CD4-positive, alpha-beta T cell (primary cell): ENCODE data around the gene SNRNP70. TPM values are rescaled to one million over a fixed set of nuclear protein-coding genes. Genes with fewer than 3 reads are reported as not detected.
A peak's percentile ranks its signal among the peaks of the same experiment; 100 is the strongest.
"Not testable (repeated sequence)": the region's sequence is repeated elsewhere in the genome, so short reads cannot be mapped to it uniquely, and the experiment has no call there.

Experiments
- ATAC-seq: fragments of 200-7000 bp; cut with Tn5 transposase; one replicate; pipeline ENCODE4 v1.10.0; 2022; ENCODE audit warnings: mild to moderate bottlenecking; ENCODE audit not compliant: poor library complexity
- CTCF ChIA-PET: fragments of 350-600 bp; sonication (Branson Sonifier 250); formaldehyde crosslinking; loops from one replicate; lab custom pipeline; 2021; ENCODE audit warnings: antibody characterized with exemption, inconsistent platforms; lab: Charles Lee
- POLR2A ChIA-PET: fragments of 350-600 bp; sonication (Branson Sonifier 250); formaldehyde crosslinking; loops from one replicate; lab custom pipeline; 2021; ENCODE audit warnings: antibody characterized with exemption, inconsistent platforms; lab: Charles Lee
- DNase-seq, 14 experiments: peaks; one replicate each; pipeline ENCODE4 v3.0.0-alpha.2; 2013 to 2020; ENCODE audit warnings: mixed read lengths in 2 of 14
- H3K27ac ChIP-seq, 2 donors: one replicate each; pipeline versions ENCODE4 v1.5.1 to v1.7.0; 2013; ENCODE audit warnings: low read length in 2 of 2, low read depth in 1 of 2, mild to moderate bottlenecking in 1 of 2
- H3K27me3 ChIP-seq, 2 experiments: 1 replicate in 1 of 2; 2 replicates in 1 of 2; pipeline versions ENCODE4 v1.6.1 to v1.7.0; 2013; ENCODE audit warnings: low read length in 2 of 2, control low read depth in 1 of 2, mild to moderate bottlenecking in 1 of 2, moderate library complexity in 1 of 2; ENCODE audit not compliant: insufficient read depth in 2 of 2, control insufficient read depth in 1 of 2
- H3K36me3 ChIP-seq: one replicate; pipeline ENCODE4 v1.6.1; 2013; ENCODE audit warnings: low read length, control low read depth; ENCODE audit not compliant: insufficient read depth
- H3K4me1 ChIP-seq: one replicate; pipeline ENCODE4 v1.6.1; 2013; ENCODE audit warnings: low read length, control low read depth; ENCODE audit not compliant: insufficient read depth
- H3K4me3 ChIP-seq: one replicate; pipeline ENCODE4 v1.5.1; 2013; ENCODE audit warnings: mild to moderate bottlenecking, low read length, moderate library complexity
- H3K9me3 ChIP-seq, 2 experiments: 1 replicate in 1 of 2; 2 replicates in 1 of 2; pipeline versions ENCODE4 v1.6.1 to v1.7.0; 2013; ENCODE audit warnings: low read length in 2 of 2, mild to moderate bottlenecking in 2 of 2, control low read depth in 1 of 2, moderate library complexity in 1 of 2; ENCODE audit not compliant: control insufficient read depth in 1 of 2, insufficient read depth in 1 of 2
- H3K27ac Mint-ChIP-seq: one replicate; pipeline ENCODE4 v1.8.0; 2020; ENCODE audit warnings: mixed read lengths
- H3K27me3 Mint-ChIP-seq: one replicate; pipeline ENCODE4 v1.8.0; 2021; ENCODE audit warnings: mixed read lengths
- H3K36me3 Mint-ChIP-seq: one replicate; pipeline ENCODE4 v1.8.0; 2021; ENCODE audit warnings: low read depth, mixed read lengths
- H3K4me1 Mint-ChIP-seq: one replicate; pipeline ENCODE4 v1.8.0; 2021; ENCODE audit warnings: low read depth, mixed read lengths
- H3K4me3 Mint-ChIP-seq: one replicate; pipeline ENCODE4 v1.8.0; 2020; ENCODE audit warnings: mild to moderate bottlenecking, mixed read lengths
- H3K9me3 Mint-ChIP-seq: one replicate; pipeline ENCODE4 v1.8.0; 2020; ENCODE audit warnings: mixed read lengths
- intact Hi-C, 2 experiments: fragments of 100-400 bp; cut with DNase I in 1 of 2; cut with micrococcal nuclease in 1 of 2; formaldehyde crosslinking; loops; one replicate each; pipeline versions ENCODE4 v1.15.1 to v1.9.0; 2023 to 2025; cut with DNase I, micrococcal nuclease
- total RNA-seq, 174 experiments: library from RNA in 2 of 174; stranded (reverse) in 2 of 174; gene quantifications; one replicate each; pipeline ENCODE4 v1.2.3 and lab custom pipeline; 2021 to 2026
- TF ChIP-seq, protein P1 (sequence below): fragments of 200-600 bp; IDR thresholded peaks from one replicate; pipeline ENCODE4 v1.8.0; 2022; ENCODE audit warnings: antibody characterized with exemption, mild to moderate bottlenecking

Gene SNRNP70
- total RNA-seq, 2 experiments from 2014 or later: 375 to 397 TPM

DNA sequence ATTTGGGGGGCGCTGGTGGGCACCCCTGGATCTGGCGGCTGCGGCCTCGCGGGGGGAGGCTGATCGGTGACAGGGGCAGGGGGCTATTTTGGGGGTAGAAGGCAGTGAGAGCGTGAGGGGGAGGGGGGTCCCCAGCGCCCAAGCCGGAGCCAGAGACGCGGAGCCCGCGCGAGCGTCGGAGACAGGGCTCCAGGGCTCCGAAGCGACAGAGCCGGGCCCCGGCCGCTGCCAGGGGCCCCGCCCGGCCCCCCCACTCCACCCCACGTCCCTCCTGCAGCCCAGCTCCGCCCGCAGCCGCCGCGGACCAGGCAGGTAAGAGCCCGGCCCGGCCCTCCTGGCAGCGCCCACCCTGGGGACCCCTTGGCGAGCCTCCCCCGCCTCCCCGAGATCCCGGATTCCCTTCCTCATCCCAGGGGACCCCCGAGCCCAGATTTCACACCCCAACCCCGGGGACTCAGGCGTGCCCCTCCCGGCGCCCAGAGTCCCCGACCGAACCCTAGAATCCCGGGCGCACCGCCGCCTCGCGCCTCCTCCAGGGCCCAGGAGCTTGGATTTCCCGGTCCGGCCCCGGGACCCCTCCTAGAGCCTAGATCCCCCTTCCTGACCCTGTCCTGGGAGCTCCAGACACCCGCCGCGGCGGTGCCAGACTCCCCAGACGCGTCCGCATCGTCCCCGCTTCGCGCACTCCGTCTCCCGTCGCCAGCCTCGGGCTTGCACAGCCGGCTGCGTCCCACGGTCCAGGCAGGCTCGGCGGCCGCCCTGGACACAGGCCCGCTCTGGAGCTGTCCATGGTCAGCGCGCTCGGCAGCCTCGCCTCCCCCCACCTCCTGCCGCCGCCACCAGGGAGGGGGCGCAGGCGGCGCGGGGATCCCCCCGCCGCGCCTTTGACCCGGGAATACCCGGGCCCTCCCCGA is 34.4 kb downstream of the SNRNP70 start, which contains the start of gene PPFIA3:
Gene PPFIA3, plus strand, starts transcription at position 134 of the 914 bp plus-strand sequence. CDS start 8,330 bp downstream, outside the sequence.
- DNase-seq (peak in 4 of 14 experiments; percentile 19 to 63 (median 48)), ATAC-seq (no peak)
- TF ChIP-seq, protein P1, sequence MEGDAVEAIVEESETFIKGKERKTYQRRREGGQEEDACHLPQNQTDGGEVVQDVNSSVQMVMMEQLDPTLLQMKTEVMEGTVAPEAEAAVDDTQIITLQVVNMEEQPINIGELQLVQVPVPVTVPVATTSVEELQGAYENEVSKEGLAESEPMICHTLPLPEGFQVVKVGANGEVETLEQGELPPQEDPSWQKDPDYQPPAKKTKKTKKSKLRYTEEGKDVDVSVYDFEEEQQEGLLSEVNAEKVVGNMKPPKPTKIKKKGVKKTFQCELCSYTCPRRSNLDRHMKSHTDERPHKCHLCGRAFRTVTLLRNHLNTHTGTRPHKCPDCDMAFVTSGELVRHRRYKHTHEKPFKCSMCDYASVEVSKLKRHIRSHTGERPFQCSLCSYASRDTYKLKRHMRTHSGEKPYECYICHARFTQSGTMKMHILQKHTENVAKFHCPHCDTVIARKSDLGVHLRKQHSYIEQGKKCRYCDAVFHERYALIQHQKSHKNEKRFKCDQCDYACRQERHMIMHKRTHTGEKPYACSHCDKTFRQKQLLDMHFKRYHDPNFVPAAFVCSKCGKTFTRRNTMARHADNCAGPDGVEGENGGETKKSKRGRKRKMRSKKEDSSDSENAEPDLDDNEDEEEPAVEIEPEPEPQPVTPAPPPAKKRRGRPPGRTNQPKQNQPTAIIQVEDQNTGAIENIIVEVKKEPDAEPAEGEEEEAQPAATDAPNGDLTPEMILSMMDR: no peak
- no peaks in the 10 kb centered on the region for H3K9me3 Mint-ChIP-seq
- ChIA-PET POLR2A (interaction anchor here (1.0 to 1.2 kb wide), 2 partner anchors 8 to 27 kb away, joined by 5 to 6 read pairs; no protein-coding TSS in a partner anchor), CTCF (interaction anchor here (1.5 to 3.1 kb wide), 3 partner anchors 8 to 22 kb away, joined by 3 to 8 read pairs (median 7); no protein-coding TSS in a partner anchor)
- Histone ChIP-seq H3K9me3 (no peaks in the 10 kb centered on the region), H3K27ac (peak within 1 kb of the TSS; percentile 89 to 92), H3K4me1 (peaks cover 41% of the 10 kb centered on the region), H3K4me3 (peak within 1 kb of the TSS; percentile 69), H3K27me3 (no peaks in the 10 kb centered on the region), H3K36me3 (no peaks in the 10 kb centered on the region)
- no peaks in the 10 kb centered on the region for H3K36me3 Mint-ChIP-seq
- H3K4me1 Mint-ChIP-seq: peaks cover 37% of the 10 kb centered on the region
- intact Hi-C loops: loop anchor here in 1 of 2 experiments (1.0 to 10.0 kb wide), 3 partner anchors 9 to 645 kb away; partner anchors contain the start of gene DBP
- peak within 1 kb of the TSS; percentile 82 for H3K27ac Mint-ChIP-seq
- H3K4me3 Mint-ChIP-seq: peak within 1 kb of the TSS; percentile 92
- no peaks in the 10 kb centered on the region for H3K27me3 Mint-ChIP-seq

- no peaks in the 10 kb centered on the region for H3K27me3 ChIP-seq
- Mint-ChIP-seq H3K4me1 (peaks cover 34% of the 10 kb centered on the region), H3K27ac (peak overlapping the region; percentile 11), H3K27me3 (no peaks in the 10 kb centered on the region), H3K36me3 (no peaks in the 10 kb centered on the region), H3K4me3 (peak overlapping the region; percentile 82), H3K9me3 (no peaks in the 10 kb centered on the region)
- POLR2A ChIA-PET: interaction anchor here (1.0 to 1.2 kb wide), 2 partner anchors 8 to 27 kb away, joined by 5 to 6 read pairs; no protein-coding TSS in a partner anchor
- H3K4me3 ChIP-seq: no peak overlapping the region
- ATAC-seq (no peak), DNase-seq (no peak)
- H3K9me3 ChIP-seq: no peaks in the 10 kb centered on the region
- no peak overlapping the region for H3K27ac ChIP-seq
- TF ChIP-seq, protein P1: no peak
- H3K36me3 ChIP-seq: no peaks in the 10 kb centered on the region
- intact Hi-C loops: no loop called here
- peaks cover 34% of the 10 kb centered on the region for H3K4me1 ChIP-seq
- CTCF ChIA-PET: interaction anchor here (1.5 to 3.1 kb wide), 2 partner anchors 14 to 23 kb away, joined by 3 to 8 read pairs; no protein-coding TSS in a partner anchor
These were observed 35.1 kb downstream of the SNRNP70 start for GRCh38 chr19:49120325-49120683.

- H3K27ac Mint-ChIP-seq: peak overlapping the region; percentile 11
- intact Hi-C loops: no loop called here
- H3K27ac ChIP-seq: no peak overlapping the region
- no peak overlapping the region for H3K4me3 ChIP-seq
- no peaks in the 10 kb centered on the region for H3K36me3 Mint-ChIP-seq
- H3K27me3 ChIP-seq: no peaks in the 10 kb centered on the region
- peak overlapping the region; percentile 82 for H3K4me3 Mint-ChIP-seq
- H3K27me3 Mint-ChIP-seq: no peaks in the 10 kb centered on the region
- no peaks in the 10 kb centered on the region for H3K9me3 Mint-ChIP-seq
- ChIA-PET CTCF (interaction anchor here (3.1 kb wide), 1 partner anchor 14 kb away, joined by 8 read pairs; no protein-coding TSS in a partner anchor), POLR2A (no interaction called here)
- no peaks in the 10 kb centered on the region for H3K9me3 ChIP-seq
- ATAC-seq (no peak), DNase-seq (no peak)
- H3K4me1 Mint-ChIP-seq: peaks cover 32% of the 10 kb centered on the region
- H3K36me3 ChIP-seq: no peaks in the 10 kb centered on the region
- peaks cover 34% of the 10 kb centered on the region for H3K4me1 ChIP-seq
- TF ChIP-seq, protein P1: no peak
These were observed 35.6 kb downstream of the SNRNP70 start for GRCh38 chr19:49120868-49121267.

DNA sequence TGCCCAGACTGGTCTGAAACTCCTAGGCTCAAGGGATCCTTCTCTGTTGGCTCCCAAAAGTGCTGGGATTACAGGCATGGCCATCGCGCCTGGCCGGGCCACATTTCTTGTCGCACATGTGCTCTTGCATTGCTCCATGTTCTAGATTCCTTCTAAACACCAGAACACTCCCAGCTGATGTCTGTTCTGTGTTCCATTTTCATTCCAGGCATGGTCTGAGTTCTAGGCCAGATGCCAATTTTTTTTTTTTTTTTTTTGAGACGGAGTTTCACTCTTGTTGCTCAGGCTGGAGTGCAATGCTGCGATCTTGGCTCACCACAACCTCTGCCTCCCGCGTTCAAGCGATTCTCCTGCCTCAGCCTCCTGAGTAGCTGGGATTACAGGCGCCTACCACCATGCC is 36.6 kb downstream of the SNRNP70 start:
- peaks cover 34% of the 10 kb centered on the region for H3K4me1 ChIP-seq
- POLR2A ChIA-PET, H3K36me3 ChIP-seq, H3K27ac ChIP-seq, H3K4me3 ChIP-seq, H3K27me3 ChIP-seq, H3K27me3 Mint-ChIP-seq, H3K4me3 Mint-ChIP-seq, DNase-seq, H3K9me3 ChIP-seq, H3K9me3 Mint-ChIP-seq, ATAC-seq, H3K27ac Mint-ChIP-seq, intact Hi-C loops, H3K36me3 Mint-ChIP-seq: not testable (repeated sequence)
- CTCF ChIA-PET: interaction anchor here (3.1 kb wide), 1 partner anchor 15 kb away, joined by 8 read pairs; no protein-coding TSS in a partner anchor
- peaks cover 24% of the 10 kb centered on the region for H3K4me1 Mint-ChIP-seq
